Glutamatergic neuron (in vitro differentiated cells): ENCODE data around the gene SH3PXD2B. TPM values are rescaled to one million over a fixed set of nuclear protein-coding genes. Genes with fewer than 3 reads are reported as not detected.

Experiments
- DNase-seq: peaks from one replicate; pipeline ENCODE4 v3.0.0; 2022
- H3K27ac Mint-ChIP-seq: one replicate; pipeline ENCODE4 v1.8.0; 2020; ENCODE audit warnings: mild to moderate bottlenecking, mixed read lengths, inconsistent platforms; ENCODE audit not compliant: unreplicated experiment
- H3K27me3 Mint-ChIP-seq: one replicate; pipeline ENCODE4 v1.8.0; 2020; ENCODE audit warnings: mild to moderate bottlenecking, moderate library complexity, mixed read lengths, inconsistent platforms; ENCODE audit not compliant: unreplicated experiment
- H3K36me3 Mint-ChIP-seq: one replicate; pipeline ENCODE4 v1.8.0; 2020; ENCODE audit warnings: mild to moderate bottlenecking, mixed read lengths, inconsistent platforms; ENCODE audit not compliant: unreplicated experiment
- H3K4me1 Mint-ChIP-seq: one replicate; pipeline ENCODE4 v1.8.0; 2020; ENCODE audit warnings: mild to moderate bottlenecking, low read depth, mixed read lengths, inconsistent platforms; ENCODE audit not compliant: unreplicated experiment
- H3K4me3 Mint-ChIP-seq: one replicate; pipeline ENCODE4 v1.8.0; 2020; ENCODE audit warnings: mild to moderate bottlenecking, mixed read lengths, inconsistent platforms; ENCODE audit not compliant: unreplicated experiment
- H3K9me3 Mint-ChIP-seq: one replicate; pipeline ENCODE4 v1.8.0; 2020; ENCODE audit warnings: mild to moderate bottlenecking, moderate library complexity, mixed read lengths, inconsistent platforms; ENCODE audit not compliant: unreplicated experiment
- total RNA-seq: library from RNA; stranded (reverse); fragmentation: NEBNext Ultra II Directional; extraction: Animal tissue kit (Norgen Biotek cat#: 25700); gene quantifications from one replicate; pipeline ENCODE4 v1.2.1, GENCODE V29; 2021; ENCODE audit not compliant: unreplicated experiment
- TF ChIP-seq, protein P1 (sequence below): fragments of 200-600 bp; sonication (generic); IDR thresholded peaks from one replicate; pipeline ENCODE4 v1.5.0; 2021; ENCODE audit not compliant: partially characterized antibody, unreplicated experiment

Gene SH3PXD2B
- total RNA-seq, 1 donor from 2014 or later: 96.8 TPM

DNA sequence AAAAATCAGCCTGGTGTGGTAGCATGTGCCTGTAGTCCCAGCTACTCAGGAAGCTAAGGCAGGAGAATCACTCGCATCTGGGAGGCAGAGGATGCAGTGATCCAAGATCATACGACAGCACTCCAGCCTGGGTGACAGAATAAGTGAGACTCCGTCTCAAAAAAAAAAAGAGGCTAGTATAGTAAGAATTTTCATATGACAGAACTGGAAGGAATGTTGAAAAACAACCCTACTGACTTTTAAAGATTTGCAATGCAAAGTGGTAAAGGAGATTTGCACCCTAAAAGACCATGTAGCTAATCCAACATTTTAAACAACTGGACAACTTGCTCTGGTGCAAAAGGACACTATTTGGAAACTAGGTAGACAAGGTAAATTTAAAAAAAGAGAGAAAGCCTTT, 58.1 kb downstream of the SH3PXD2B start:
- Mint-ChIP-seq H3K4me3 (no peak overlapping the region), H3K9me3 (peaks cover 1% of the 10 kb centered on the region), H3K27ac (no peak overlapping the region), H3K4me1 (peaks cover 3% of the 10 kb centered on the region), H3K36me3 (peaks cover 29% of the 10 kb centered on the region), H3K27me3 (peaks cover 3% of the 10 kb centered on the region)
- TF ChIP-seq, protein P1, sequence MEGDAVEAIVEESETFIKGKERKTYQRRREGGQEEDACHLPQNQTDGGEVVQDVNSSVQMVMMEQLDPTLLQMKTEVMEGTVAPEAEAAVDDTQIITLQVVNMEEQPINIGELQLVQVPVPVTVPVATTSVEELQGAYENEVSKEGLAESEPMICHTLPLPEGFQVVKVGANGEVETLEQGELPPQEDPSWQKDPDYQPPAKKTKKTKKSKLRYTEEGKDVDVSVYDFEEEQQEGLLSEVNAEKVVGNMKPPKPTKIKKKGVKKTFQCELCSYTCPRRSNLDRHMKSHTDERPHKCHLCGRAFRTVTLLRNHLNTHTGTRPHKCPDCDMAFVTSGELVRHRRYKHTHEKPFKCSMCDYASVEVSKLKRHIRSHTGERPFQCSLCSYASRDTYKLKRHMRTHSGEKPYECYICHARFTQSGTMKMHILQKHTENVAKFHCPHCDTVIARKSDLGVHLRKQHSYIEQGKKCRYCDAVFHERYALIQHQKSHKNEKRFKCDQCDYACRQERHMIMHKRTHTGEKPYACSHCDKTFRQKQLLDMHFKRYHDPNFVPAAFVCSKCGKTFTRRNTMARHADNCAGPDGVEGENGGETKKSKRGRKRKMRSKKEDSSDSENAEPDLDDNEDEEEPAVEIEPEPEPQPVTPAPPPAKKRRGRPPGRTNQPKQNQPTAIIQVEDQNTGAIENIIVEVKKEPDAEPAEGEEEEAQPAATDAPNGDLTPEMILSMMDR: no peak
- DNase-seq: no peak

DNA sequence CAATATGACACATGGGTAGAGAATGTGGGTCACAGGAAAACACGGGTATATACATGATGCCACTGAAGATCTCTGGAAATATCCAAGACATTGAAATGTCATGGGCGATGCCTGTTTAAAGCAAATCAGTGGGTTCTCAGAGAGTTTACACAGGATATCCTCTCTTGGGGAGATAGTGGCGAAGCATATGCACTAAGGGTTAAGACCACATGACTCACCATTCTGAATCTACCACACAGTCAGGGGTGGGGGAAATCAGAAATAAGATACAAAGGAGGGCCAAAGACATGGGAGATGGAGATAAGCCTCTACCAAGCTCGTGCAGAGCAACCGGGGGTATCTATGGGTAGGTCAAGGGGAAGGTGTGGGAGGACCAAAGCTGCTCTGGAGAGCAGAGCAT, 58.8 kb downstream of the SH3PXD2B start:
- Mint-ChIP-seq H3K36me3 (peaks cover 32% of the 10 kb centered on the region), H3K27ac (no peak overlapping the region), H3K4me1 (peaks cover 2% of the 10 kb centered on the region), H3K4me3 (no peak overlapping the region), H3K9me3 (peaks cover 3% of the 10 kb centered on the region), H3K27me3 (peaks cover 3% of the 10 kb centered on the region)
- DNase-seq: no peak
- TF ChIP-seq, protein P1: no peak

DNA sequence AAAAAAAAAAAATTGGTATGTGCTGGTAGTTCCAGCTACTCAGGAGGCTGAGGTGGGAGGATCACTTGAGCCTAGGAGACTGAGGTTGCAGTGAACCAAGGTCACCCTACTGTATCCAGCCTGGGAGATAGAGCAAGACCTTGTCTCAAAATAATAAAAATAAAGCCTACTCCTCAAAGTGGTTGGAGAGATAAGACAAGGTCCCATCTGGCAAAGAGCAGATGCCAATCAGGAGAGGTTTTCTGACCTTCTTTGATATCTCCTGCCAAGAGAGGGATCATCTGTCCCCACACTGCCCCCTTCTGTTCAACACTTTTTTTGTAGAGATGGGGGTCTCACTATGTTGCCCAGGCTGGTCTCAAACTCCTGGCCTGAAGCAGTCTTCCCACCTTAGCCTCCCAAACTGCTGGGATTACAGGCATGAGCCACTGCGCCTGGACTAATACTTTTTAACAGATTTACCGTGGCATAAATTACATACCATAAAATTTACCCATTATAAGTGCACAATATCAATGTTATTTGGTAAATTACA, 64.7 kb downstream of the SH3PXD2B start:
- DNase-seq: no peak
- peaks cover 16% of the 10 kb centered on the region for H3K36me3 Mint-ChIP-seq
- H3K4me3 Mint-ChIP-seq: no peak overlapping the region
- H3K9me3 Mint-ChIP-seq: peaks cover 1% of the 10 kb centered on the region
- H3K27me3 Mint-ChIP-seq: peaks cover 3% of the 10 kb centered on the region
- H3K27ac Mint-ChIP-seq: no peak overlapping the region
- TF ChIP-seq, protein P1: no peak
- no peaks in the 10 kb centered on the region for H3K4me1 Mint-ChIP-seq

DNA sequence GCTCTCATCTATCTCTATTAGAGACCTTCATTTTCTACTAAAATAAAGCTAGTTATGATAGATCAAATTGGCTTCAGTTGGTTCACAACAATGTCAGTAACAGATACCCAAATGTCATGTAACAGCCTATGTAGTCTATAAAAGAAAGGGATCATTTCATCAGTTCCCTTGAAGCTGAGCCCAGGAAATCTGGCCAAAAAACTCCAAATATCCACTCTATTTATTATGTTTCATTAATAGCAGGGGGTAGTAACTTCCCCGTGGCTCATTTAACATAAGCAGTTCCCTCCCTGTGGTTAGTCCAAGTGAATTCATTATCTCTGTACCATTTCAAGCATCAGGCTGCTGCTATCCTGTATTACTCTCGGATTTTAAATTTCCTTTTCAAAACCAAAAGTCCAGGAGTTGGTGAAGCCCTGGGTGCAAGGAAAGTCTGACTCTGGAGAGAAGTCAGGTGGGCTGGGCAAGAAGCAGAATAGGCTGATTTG, 66.0 kb downstream of the SH3PXD2B start:
- Mint-ChIP-seq H3K4me1 (no peaks in the 10 kb centered on the region), H3K27me3 (peaks cover 3% of the 10 kb centered on the region), H3K4me3 (no peak overlapping the region), H3K9me3 (peaks cover 5% of the 10 kb centered on the region), H3K27ac (no peak overlapping the region), H3K36me3 (peaks cover 9% of the 10 kb centered on the region)
- TF ChIP-seq, protein P1: no peak
- no peak for DNase-seq

DNA sequence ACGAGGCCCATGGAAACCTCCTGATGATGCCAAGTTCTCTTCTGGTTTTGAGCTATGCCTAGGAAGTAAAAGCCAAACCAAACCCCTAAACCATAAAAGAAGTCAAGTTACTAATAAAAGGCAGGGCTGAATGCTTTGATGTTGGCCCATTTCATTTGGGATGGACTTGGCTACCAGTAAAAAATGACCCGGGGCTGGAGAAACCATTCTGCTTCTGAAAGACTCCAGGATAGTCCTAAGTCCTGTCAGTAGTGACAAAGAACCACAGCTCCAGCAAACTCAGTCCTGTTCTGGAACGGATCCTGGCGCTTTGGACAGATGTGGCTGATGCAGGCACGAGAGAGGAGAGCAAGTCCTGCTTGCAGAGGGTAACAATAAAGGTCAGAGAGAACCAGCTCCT, 68.6 kb downstream of the SH3PXD2B start:
- no peak overlapping the region for H3K4me3 Mint-ChIP-seq
- no peak overlapping the region for H3K27ac Mint-ChIP-seq
- TF ChIP-seq, protein P1: no peak
- H3K9me3 Mint-ChIP-seq: peaks cover 4% of the 10 kb centered on the region
- peaks cover 5% of the 10 kb centered on the region for H3K27me3 Mint-ChIP-seq
- no peaks in the 10 kb centered on the region for H3K4me1 Mint-ChIP-seq
- H3K36me3 Mint-ChIP-seq: peaks cover 5% of the 10 kb centered on the region
- no peak for DNase-seq
